ENCODE measurements around the gene DCHS2. TPM values are rescaled to one million over a fixed set of nuclear protein-coding genes. Genes with fewer than 3 reads are reported as not detected.

DCHS2 gene
- total RNA-seq, 4 donors from 2014 or later = 2.3 to 5.0 (median 3.2) TPM

DNA sequence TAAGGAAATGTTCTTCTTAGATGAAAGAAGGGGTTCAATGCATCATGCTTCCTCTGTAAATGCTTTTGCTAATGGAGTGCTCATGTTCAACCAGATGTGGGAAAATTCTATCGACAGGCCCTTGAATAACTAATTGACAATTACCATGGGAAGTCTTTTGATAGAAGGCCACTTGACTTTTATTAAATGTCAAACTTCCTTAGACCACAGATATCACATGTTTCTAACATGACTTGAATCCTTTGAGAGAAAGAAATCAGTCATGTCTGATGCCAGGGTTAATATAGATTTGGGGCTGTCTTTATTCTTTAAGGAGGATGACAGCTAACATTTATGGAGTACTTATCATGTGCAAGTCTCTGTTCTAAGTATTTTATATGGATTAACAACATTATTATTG lies 280.1 kb downstream of the DCHS2 start:
- Histone ChIP-seq H3K36me3 (no peaks in the 10 kb centered on the region), H3K4me1 (no peaks in the 10 kb centered on the region), H3K4me3 (no peak overlapping the region), H3K27ac (no peak overlapping the region), H3K9me3 (no peaks in the 10 kb centered on the region), H3K27me3 (no peaks in the 10 kb centered on the region)
- 83 to 93% methylated on average over 1 of the region's 1 CpG for WGBS, 2 donors (ENCODE audit: low coverage in 1 of 2)
- ATAC-seq = no peak
- TF ChIP-seq POLR2AphosphoS5 (IDR thresholded peaks at IDR 0.05) = no peak
- TF ChIP-seq, protein P1, sequence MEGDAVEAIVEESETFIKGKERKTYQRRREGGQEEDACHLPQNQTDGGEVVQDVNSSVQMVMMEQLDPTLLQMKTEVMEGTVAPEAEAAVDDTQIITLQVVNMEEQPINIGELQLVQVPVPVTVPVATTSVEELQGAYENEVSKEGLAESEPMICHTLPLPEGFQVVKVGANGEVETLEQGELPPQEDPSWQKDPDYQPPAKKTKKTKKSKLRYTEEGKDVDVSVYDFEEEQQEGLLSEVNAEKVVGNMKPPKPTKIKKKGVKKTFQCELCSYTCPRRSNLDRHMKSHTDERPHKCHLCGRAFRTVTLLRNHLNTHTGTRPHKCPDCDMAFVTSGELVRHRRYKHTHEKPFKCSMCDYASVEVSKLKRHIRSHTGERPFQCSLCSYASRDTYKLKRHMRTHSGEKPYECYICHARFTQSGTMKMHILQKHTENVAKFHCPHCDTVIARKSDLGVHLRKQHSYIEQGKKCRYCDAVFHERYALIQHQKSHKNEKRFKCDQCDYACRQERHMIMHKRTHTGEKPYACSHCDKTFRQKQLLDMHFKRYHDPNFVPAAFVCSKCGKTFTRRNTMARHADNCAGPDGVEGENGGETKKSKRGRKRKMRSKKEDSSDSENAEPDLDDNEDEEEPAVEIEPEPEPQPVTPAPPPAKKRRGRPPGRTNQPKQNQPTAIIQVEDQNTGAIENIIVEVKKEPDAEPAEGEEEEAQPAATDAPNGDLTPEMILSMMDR (IDR thresholded peaks at IDR 0.05) = no peak
- TF ChIP-seq POLR2A (IDR thresholded peaks at IDR 0.05) = no peak
- TF ChIP-seq EP300 (IDR thresholded peaks at IDR 0.05) = no peak

DNA sequence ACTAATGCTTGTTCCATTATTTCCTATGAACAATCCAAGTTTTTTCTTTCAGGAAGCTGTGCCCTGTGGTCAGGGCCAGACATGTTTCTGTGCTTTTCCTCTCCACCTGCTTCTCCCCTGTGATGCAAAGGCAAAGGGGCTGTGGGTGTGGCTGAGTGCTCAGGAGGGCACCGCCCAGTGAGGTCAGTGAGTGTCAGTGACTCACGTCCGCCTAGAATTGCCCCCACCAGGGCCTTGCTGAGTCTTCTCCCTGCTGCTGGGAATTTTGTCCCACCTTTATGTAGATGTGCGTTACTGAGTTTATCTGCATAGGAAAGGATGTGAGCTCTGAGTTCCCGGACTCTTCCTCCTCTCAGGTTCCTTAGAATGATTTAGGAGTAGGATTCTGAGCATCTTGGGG lies 283.2 kb downstream of the DCHS2 start:
- WGBS, 2 donors (ENCODE audit: low coverage in 1 of 2) = 88% methylated on average over 3 of the region's 5 CpGs; no CpG with 5 or more reads in 1 of the 2 donors
- Histone ChIP-seq H3K9me3 (no peaks in the 10 kb centered on the region), H3K27me3 (no peaks in the 10 kb centered on the region), H3K4me1 (no peaks in the 10 kb centered on the region), H3K27ac (no peak overlapping the region), H3K4me3 (no peak overlapping the region), H3K36me3 (no peaks in the 10 kb centered on the region)
- no peak for ATAC-seq
- TF ChIP-seq EP300 (IDR thresholded peaks at IDR 0.05) (no peak), POLR2A (IDR thresholded peaks at IDR 0.05) (no peak), POLR2AphosphoS5 (IDR thresholded peaks at IDR 0.05) (no peak)
- TF ChIP-seq, protein P1 (IDR thresholded peaks at IDR 0.05) = no peak

DNA sequence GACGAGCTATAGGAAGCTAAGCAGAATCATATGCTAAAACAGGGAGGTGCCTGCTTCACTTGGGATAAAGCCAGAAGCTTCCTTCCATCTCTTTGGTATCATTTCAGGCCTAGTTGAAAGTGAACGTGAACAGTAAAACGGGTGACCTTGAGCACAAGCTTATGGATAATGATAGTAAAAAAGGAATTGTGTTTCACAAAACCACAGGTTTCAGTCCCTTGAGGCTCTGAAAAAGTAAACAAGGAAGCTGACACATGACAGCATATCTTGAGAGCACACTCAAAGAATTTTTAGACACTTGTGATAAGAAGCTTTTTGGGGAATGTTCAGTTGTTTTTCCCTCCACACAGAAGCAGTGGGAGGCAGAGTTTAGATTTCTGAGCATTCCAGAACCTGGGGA lies 286.1 kb downstream of the DCHS2 start:
- ATAC-seq = no peak
- TF ChIP-seq EP300 (IDR thresholded peaks at IDR 0.05) = no peak
- no peak for TF ChIP-seq POLR2AphosphoS5 (IDR thresholded peaks at IDR 0.05)
- no peak for TF ChIP-seq POLR2A (IDR thresholded peaks at IDR 0.05)
- TF ChIP-seq, protein P1 (IDR thresholded peaks at IDR 0.05) = no peak
- no peak overlapping the region for H3K27ac ChIP-seq
- 67 to 86% methylated on average over 1 to 3 of the region's 3 CpGs for WGBS, 2 donors (ENCODE audit: low coverage in 1 of 2)
- H3K36me3 ChIP-seq = no peaks in the 10 kb centered on the region
- H3K4me1 ChIP-seq = no peaks in the 10 kb centered on the region
- no peaks in the 10 kb centered on the region for H3K9me3 ChIP-seq
- no peaks in the 10 kb centered on the region for H3K27me3 ChIP-seq
- no peak overlapping the region for H3K4me3 ChIP-seq

DNA sequence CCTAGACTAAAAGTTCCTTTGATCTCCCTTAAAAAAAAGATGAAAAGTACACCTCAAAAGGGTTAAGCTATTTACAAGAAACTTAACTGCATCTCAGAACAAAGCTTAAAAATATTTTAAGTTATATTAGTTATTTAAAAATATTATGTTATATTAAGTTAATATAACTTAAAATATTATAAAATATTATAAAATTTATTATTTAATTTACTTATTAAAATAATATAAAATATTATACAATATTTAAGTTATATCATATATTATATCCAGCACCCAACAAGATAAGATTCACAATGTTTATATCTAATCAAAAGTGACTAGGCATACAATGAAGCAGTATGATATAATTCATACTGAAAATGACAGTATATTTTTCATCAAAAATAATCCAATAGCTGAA lies 296.9 kb downstream of the DCHS2 start:
- H3K4me3 ChIP-seq = no peak overlapping the region
- no peak for ATAC-seq
- H3K36me3 ChIP-seq = no peaks in the 10 kb centered on the region
- H3K27me3 ChIP-seq = no peaks in the 10 kb centered on the region
- TF ChIP-seq POLR2A (IDR thresholded peaks at IDR 0.05) = no peak
- TF ChIP-seq, protein P1 (IDR thresholded peaks at IDR 0.05) = no peak
- no peak for TF ChIP-seq EP300 (IDR thresholded peaks at IDR 0.05)
- no peak for TF ChIP-seq POLR2AphosphoS5 (IDR thresholded peaks at IDR 0.05)
- H3K27ac ChIP-seq = no peak overlapping the region
- H3K4me1 ChIP-seq = no peaks in the 10 kb centered on the region
- peaks cover 0 to 18% (median 0%) of the 10 kb centered on the region in 3 donors for H3K9me3 ChIP-seq

DNA sequence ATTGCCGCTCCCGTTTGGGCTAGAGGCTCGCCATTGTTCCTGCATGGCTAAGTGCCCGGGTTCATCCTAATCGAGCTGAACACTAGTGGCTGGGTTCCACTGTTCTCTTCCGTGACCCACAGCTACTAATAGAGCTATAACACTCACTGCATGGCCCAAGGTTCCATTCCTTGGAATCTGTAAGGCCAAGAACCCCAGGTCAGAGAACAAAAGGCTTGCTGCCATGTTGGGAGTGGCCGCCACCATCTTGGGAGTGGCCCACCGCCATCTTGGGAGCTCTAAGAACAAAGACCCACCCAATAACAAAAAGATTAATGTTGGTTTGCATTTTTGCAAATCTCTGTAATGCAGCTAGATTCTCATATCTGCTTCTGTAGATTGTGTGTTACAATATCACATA lies 299.0 kb downstream of the DCHS2 start:
- Histone ChIP-seq H3K4me3 (no peak overlapping the region), H3K27ac (no peak overlapping the region), H3K27me3 (no peaks in the 10 kb centered on the region), H3K4me1 (no peaks in the 10 kb centered on the region), H3K36me3 (no peaks in the 10 kb centered on the region), H3K9me3 (peaks cover 0 to 12% (median 0%) of the 10 kb centered on the region in 3 donors)
- WGBS, 2 donors (ENCODE audit: low coverage in 1 of 2) = 94 to 100% methylated on average over 4 to 8 of the region's 8 CpGs
- TF ChIP-seq POLR2AphosphoS5 (IDR thresholded peaks at IDR 0.05) (no peak), POLR2A (IDR thresholded peaks at IDR 0.05) (no peak), EP300 (IDR thresholded peaks at IDR 0.05) (no peak)
- TF ChIP-seq, protein P1 (IDR thresholded peaks at IDR 0.05) = no peak
- ATAC-seq = no peak
